GM12864 (cell line): ENCODE measurements around the gene ACP2.

Experiments used
- DNase-seq: peaks from one replicate; pipeline ENCODE4 v3.0.0-alpha.2; 2011; ENCODE audit warnings: low read depth
- H3K4me3 ChIP-seq: 2 replicates; pipeline ENCODE4 v1.5.1; 2011; ENCODE audit warnings: mild to moderate bottlenecking, low read depth, low read length, control low read depth
- TF ChIP-seq, protein P1 (sequence below): IDR thresholded peaks from 2 replicates; pipeline ENCODE4 v1.5.1; 2011; ENCODE audit warnings: low read depth, mild to moderate bottlenecking, moderate library complexity, low read length, control low read depth, inconsistent platforms; ENCODE audit errors: missing control alignments

ACP2 gene

GRCh38 chr11:47244448-47245350 is 3.9 kb downstream of the ACP2 start:
- TF ChIP-seq, protein P1, sequence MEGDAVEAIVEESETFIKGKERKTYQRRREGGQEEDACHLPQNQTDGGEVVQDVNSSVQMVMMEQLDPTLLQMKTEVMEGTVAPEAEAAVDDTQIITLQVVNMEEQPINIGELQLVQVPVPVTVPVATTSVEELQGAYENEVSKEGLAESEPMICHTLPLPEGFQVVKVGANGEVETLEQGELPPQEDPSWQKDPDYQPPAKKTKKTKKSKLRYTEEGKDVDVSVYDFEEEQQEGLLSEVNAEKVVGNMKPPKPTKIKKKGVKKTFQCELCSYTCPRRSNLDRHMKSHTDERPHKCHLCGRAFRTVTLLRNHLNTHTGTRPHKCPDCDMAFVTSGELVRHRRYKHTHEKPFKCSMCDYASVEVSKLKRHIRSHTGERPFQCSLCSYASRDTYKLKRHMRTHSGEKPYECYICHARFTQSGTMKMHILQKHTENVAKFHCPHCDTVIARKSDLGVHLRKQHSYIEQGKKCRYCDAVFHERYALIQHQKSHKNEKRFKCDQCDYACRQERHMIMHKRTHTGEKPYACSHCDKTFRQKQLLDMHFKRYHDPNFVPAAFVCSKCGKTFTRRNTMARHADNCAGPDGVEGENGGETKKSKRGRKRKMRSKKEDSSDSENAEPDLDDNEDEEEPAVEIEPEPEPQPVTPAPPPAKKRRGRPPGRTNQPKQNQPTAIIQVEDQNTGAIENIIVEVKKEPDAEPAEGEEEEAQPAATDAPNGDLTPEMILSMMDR = no peak
- no peak for DNase-seq
- H3K4me3 ChIP-seq = no peak overlapping the region

DNA sequence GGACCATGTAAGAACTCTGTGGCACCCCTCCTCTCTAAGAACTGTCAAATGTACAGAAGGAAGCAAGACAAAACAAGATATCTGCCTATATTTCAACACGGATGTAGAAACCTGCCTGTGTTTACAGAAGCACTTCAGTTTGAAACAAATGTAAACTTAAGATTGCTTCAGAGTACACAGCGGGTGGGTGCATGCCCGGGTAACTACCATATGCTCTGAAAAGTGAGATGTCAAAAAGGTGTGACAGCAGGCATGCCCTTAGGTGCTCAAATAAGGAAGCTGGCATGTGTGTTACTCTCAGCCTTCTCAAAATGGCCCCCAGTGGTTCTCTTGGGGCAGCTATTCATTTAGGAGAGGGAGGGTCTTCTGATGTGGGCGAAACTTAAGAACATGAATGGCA is 5.2 kb downstream of the ACP2 start:
- H3K4me3 ChIP-seq = no peak overlapping the region
- no peak for DNase-seq
- TF ChIP-seq, protein P1 = no peak

- H3K4me3 ChIP-seq = no peak overlapping the region
- DNase-seq = no peak
- TF ChIP-seq, protein P1 = no peak
These were observed 5.9 kb downstream of the ACP2 start for GRCh38 chr11:47242596-47243192.

DNA sequence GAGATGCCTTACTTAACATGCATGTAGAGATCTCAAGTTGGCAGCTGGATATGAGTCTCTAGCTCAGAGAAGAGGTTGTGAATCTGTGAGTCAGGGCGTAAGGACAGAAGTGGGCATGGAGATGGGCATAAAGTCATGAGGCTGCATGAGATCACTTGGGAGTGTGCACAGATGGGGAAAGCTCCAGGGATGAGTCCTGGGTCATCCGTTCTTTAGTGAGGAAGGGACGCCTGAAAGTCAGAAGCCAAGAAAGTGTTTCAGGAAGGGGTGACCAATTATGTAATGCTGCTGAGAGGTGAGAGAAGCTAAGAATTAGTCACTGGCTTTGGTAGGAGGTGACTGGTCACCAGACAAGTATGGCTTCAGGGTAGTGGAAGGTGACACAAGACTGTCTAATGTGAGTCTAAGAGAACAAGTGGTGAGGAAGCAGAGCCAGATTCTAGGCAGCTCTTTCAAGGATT is 6.7 kb downstream of the ACP2 start:
- no peak for DNase-seq
- no peak overlapping the region for H3K4me3 ChIP-seq
- TF ChIP-seq, protein P1 = no peak

DNA sequence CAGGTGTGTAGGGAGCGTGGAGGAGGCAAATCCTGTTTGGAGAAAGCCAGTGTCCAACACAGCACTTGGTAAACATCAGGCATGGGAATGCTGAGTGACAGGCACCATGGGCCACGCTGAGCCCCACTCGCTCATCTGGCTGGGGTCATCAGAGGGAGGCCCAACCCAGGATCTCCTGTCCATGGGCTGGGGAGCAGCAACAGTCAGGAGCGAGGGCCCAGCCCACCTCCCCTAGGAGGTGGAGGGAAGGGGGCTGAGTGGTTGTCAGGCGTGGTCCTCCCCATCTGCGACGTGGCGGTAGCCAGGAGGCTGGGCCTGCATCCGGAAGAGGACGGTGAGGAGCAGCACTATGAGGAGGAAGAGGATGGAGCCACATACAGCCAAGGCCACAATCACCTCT is 8.8 kb downstream of the ACP2 start:
- H3K4me3 ChIP-seq = no peak overlapping the region
- DNase-seq = no peak
- TF ChIP-seq, protein P1 = no peak

DNA sequence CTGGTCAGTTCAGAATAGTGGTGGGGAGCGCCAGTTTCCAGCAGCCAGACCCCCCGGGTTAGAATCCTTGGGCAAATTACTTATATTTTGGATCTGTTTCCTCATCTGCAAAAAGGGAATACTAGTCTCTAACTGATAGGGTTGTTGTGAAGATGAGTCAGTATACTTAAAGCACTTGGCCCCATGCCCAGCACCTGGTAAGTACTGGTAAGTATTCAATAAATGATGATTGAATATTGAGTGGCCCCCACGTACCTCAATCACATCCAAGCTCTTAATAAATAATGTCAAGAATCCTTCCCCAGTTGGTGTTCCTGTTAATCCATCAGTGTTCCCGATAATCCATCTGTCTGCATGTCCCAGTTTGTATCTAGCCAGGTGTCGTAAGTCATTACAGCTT is 12.1 kb downstream of the ACP2 start:
- TF ChIP-seq, protein P1 = no peak
- no peak overlapping the region for H3K4me3 ChIP-seq
- no peak for DNase-seq
